GM18873 (cell line): ENCODE results near the gene OR51A7.
"Not testable (repeated sequence)": the region's sequence is repeated elsewhere in the genome, so short reads cannot be mapped to it uniquely, and the experiment has no call there.

ENCODE experiments used
- ATAC-seq: cut with Tn5 transposase; IDR thresholded peaks from one replicate; pipeline ENCODE4 v1.9.1; 2021; ENCODE audit warnings: mild to moderate bottlenecking, moderate library complexity, moderate number of reproducible peaks; ENCODE audit not compliant: unreplicated experiment, low FRiP score

OR51A7 gene, protein sequence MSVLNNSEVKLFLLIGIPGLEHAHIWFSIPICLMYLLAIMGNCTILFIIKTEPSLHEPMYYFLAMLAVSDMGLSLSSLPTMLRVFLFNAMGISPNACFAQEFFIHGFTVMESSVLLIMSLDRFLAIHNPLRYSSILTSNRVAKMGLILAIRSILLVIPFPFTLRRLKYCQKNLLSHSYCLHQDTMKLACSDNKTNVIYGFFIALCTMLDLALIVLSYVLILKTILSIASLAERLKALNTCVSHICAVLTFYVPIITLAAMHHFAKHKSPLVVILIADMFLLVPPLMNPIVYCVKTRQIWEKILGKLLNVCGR

GRCh38 chr11:4903484-4903883, at the start of gene OR51A7:
Gene OR51A7 (plus strand): TSS chr11:4903783. CDS start chr11:4907370, 3,587 bp downstream.
- ATAC-seq, result no peak

GRCh38 chr11:4854286-4854685, 49.3 kb upstream of the OR51A7 start:
- ATAC-seq, result not testable (repeated sequence)

DNA sequence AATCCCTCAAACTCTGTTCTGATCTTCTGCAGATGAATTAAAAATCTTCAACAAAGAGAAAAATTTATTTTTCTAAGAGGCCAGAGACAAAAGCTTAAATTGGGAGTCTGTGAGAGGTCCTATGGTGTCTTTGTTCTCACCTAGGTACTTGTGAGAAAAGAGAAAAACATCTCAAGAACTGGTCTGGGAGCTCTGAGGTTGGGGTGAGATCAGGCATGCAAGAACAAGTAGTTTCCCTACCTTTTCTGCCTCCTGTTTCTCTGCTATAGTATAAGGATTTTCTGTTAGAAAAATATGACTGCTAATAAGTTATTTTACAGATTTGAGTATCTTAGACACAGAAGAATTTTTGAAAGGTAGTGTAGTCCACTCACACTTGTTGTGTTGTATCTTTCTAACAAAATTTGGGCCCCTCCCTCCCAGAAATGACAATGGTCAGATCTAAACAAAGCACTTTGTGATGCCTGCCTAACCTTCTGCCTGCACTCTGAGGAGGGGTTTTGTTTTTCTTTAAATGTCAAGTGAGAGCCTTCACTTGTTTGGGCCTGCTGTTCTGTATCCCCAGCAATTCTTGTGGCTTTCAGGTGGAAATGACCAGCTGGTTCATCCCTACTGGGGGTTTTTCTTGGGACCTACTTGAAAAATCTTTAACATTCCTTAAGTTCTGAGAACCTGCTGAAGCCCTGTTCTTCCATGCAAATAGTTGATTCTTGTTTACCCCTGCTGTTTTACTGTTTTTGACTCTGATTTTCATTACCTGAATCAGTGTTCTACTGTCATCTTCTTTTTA, 40.9 kb upstream of the OR51A7 start:
- no peak for ATAC-seq

GRCh38 chr11:4863876-4864275, 39.7 kb upstream of the OR51A7 start:
- no peak for ATAC-seq

DNA sequence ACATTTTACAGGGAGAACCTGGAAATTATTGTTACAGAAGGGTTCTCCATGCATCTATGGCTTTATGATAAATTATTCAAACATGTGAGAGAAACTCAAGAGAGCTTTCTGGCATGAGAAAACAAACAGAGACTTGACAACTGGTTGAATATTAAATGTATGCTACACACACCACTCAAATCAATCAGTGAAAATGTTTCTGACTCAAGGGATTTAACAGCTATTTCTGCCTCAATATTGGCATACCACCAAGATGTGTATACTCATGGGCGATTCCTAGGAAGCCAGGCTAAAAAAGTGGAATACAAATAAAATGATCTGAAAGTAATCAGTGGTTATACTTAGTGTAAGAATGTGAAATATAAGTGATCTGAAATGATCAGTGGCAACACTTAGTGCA, 37.7 kb upstream of the OR51A7 start:
- ATAC-seq, result no peak

DNA sequence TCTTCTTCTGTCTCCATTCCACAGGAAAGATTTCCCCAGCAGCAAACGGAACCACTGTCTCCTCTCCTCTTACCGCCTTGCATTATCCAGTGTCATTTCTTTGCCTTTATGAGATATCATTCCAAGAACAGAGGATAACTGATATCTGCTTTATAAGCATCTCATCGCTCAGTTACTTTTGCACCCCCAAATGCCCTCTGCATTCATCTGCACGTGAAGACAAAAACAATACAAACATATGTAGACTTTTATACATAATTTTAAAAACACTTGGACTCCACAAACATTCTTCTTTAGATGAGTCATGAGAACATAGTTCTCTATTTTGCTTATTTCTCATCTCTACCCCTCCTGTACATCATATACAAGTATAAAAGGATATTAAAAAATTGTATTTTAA, 22.4 kb upstream of the OR51A7 start:
- no peak for ATAC-seq

- no peak for ATAC-seq
Observed at GRCh38 chr11:4881860-4882500, 21.6 kb upstream of the OR51A7 start, which contains the start of gene OR51T1. Gene OR51T1 (plus strand): TSS chr11:4881900. CDS start chr11:4881900, 0 bp downstream.

- no peak for ATAC-seq
Observed at GRCh38 chr11:4882543-4882942, 21.0 kb upstream of the OR51A7 start.

DNA sequence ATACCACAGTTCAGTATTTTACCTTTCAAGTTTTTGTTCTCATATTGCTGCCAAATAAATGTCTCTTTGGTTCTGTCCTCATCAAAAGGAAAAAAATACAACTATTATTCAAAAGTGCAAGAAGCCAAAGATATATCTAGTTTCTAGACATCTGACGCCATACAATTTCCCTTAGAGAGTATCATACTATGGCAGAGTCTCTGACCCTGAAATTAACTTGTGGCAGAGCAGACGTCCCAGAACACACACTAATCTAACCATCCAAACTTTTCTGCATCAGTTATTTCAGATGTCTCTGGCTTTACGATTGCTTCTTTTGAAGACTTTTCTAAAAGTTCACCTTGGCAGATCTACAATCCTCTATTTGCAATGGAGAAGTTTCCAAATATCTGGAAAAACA, 19.2 kb upstream of the OR51A7 start:
- no peak for ATAC-seq

GRCh38 chr11:4886186-4886585, 17.4 kb upstream of the OR51A7 start:
- ATAC-seq, result no peak

GRCh38 chr11:4887591-4887990, 16.0 kb upstream of the OR51A7 start:
- no peak for ATAC-seq

GRCh38 chr11:4890279-4890678, 13.3 kb upstream of the OR51A7 start:
- ATAC-seq, result no peak

DNA sequence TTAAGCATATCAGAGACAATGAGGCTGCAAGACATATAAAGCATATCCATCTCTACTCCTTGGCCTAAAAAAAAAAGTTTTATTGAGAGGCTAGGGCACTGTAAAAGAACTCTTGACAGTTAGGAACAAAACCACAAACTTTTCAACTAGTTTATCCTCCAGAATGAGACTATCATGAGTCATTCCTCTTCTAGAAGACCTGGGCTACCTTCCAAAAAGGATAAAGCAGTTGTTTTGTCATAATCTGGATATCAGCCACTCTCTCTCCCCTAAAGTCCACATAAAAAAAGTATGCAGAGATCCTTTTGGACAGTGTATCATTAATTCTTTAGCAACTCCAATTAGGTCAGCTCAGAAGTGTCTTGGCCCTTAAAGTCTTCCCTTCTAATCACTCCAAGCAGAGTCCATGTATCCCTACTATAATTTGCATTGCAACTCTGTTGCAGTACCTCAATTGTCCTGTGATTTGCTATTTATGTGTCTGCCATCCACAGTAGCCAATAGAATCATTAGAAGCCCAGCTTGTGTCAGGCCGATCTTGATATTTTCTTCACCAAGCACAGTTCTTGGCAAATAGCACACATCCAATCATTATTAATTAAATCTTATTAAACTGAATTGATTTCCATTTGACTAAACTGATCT, 11.5 kb upstream of the OR51A7 start:
- ATAC-seq, result no peak

DNA sequence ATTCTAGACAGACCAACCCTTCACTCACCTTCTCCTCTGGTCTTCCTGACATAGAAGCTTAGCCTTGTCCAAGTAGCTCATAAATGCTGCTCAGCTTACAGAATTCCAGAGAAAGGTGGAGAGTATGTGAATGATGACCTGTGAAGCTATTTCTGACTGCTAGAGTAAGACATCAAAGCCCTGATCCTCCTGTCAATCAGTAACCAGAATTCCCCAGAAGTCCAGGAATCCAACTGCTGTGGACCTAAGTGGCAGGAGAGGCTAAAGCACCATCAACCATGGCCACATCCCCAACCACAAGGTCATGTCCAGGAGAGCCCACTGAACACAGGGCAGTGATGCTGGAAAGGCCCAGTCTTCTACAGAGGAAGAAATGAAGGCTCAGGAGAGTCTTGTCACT, 13.0 kb downstream of the OR51A7 start:
- ATAC-seq, result no peak

- no peak for ATAC-seq
Observed at GRCh38 chr11:4919250-4919649, 15.7 kb downstream of the OR51A7 start, which contains the start of gene OR51G2. Gene OR51G2 (minus strand): TSS chr11:4919350. CDS start chr11:4915663, 3,687 bp downstream.

DNA sequence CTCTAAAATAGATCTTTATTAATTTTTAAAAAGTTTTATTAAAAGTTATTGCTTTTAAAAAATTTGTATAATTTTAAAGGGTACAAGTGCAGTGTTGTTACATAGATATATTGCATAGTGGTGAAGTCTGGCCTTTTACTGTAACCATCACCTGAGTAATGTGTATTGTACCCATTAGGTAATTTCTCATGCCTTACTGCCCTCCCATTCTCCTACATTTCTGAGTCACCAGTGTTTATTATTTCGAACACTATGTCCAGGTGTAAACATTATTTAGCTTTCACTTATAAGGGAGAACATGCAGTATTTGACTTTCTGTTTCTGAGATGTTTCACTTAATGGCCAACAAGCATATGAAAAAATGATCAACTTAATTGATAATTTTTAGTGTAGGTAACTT, 18.2 kb downstream of the OR51A7 start:
- no peak for ATAC-seq

GRCh38 chr11:4922304-4922703, 18.7 kb downstream of the OR51A7 start:
- ATAC-seq, result no peak

DNA sequence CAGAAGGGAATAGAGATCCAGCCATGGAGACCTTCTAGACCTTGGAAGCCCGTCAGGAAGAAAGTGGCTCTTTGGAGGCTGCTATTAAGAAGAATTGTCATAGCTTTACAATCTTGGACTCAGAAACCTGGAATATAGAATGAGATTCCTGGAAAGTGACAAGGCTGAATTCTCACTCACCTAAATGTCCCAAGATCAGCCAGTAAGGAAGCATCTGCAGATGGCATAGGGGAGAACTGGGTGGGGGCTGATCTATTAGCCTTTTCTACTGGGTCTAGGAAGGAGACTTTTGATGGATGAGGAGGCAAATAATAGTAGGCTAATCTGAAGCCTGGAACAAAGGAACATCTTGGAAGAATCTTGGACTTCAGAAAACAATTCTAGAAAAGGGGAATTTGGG, 20.7 kb downstream of the OR51A7 start, which contains the start of gene OR51G1:
Gene OR51G1 (minus strand): TSS at position 101 of the 400 bp plus-strand sequence. CDS start 0 bp downstream, at position 101.
- no peak for ATAC-seq

DNA sequence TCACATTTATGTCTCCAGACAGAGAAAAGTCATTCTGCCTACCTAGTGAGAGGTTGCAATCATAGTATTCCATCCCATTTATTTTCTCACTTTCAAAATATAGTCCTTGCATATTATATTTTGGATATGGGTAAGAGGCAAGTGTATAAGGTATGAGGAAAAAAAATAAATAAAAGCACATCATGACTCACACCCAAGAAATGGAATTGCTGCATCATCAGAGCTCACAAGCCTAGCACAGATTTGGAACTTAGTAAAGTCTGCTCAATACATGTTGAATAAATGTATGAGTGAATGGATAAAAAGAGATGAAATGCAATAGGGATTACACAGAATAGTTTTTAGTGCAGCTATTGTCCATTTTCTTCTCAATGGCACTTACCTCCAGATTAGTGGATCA, 23.0 kb downstream of the OR51A7 start:
- ATAC-seq, result no peak

- no peak for ATAC-seq
Observed at GRCh38 chr11:4932751-4933150, 29.2 kb downstream of the OR51A7 start.

- ATAC-seq, result no peak
Observed at GRCh38 chr11:4936745-4937144, 33.2 kb downstream of the OR51A7 start.
